Measurements from ENCODE around the gene B4GALNT4. TPM values are rescaled to one million over a fixed set of nuclear protein-coding genes. Genes with fewer than 3 reads are reported as not detected.
"Not testable (repeated sequence)": the region's sequence is repeated elsewhere in the genome, so short reads cannot be mapped to it uniquely, and the experiment has no call there.

Gene B4GALNT4
- polyA plus RNA-seq, 1 experiment = 5.4 TPM

DNA sequence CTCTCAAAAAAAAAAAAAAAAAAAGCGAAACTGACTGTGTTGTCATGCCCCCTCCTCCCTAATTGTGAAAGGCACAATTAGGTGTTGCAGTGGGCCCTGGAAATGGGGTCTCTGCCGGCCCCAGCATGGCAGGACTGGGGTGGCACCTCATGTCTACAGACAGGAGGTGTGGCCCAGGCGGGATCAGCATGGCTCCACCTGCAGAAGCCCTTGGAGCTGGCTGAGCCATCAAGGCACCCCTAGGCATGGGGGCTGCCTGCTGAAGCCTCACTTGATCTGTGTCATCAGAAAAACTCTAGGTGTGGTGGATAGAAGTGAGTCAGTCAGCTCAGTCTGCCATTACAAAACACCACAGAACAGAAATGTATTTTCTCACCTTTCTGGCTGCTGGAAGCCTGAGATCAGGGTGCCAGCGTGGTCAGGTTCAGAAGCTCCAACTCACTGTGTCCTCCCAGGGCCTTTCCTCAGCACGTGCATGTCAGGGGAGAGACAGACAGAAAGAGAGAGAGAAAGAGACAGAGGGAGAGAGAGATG lies 10.1 kb upstream of the B4GALNT4 start:
- Histone ChIP-seq H3K36me3 (ENCODE audit: control insufficient read depth, insufficient read depth, low read length) (no peaks in the 10 kb centered on the region), H3K4me3 (ENCODE audit: low read depth, low read length) (no peak overlapping the region), H3K27me3 (ENCODE audit: control insufficient read depth, insufficient read depth, low read length) (peaks cover 5% of the 10 kb centered on the region; the same call in 1 of the 2 replicates)
- no peak for DNase-seq (ENCODE audit: low read depth)
- ChIA-PET CTCF (interaction anchor here (1.6 to 3.6 kb wide), 2 partner anchors 54 to 108 kb away, joined by 3 to 15 read pairs; no protein-coding TSS in a partner anchor), POLR2A (no interaction called here)
- TF ChIP-seq, protein P1, sequence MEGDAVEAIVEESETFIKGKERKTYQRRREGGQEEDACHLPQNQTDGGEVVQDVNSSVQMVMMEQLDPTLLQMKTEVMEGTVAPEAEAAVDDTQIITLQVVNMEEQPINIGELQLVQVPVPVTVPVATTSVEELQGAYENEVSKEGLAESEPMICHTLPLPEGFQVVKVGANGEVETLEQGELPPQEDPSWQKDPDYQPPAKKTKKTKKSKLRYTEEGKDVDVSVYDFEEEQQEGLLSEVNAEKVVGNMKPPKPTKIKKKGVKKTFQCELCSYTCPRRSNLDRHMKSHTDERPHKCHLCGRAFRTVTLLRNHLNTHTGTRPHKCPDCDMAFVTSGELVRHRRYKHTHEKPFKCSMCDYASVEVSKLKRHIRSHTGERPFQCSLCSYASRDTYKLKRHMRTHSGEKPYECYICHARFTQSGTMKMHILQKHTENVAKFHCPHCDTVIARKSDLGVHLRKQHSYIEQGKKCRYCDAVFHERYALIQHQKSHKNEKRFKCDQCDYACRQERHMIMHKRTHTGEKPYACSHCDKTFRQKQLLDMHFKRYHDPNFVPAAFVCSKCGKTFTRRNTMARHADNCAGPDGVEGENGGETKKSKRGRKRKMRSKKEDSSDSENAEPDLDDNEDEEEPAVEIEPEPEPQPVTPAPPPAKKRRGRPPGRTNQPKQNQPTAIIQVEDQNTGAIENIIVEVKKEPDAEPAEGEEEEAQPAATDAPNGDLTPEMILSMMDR (IDR thresholded peaks at IDR 0.05; ENCODE audit: insufficient read depth, low read depth, low read length) = no peak

DNA sequence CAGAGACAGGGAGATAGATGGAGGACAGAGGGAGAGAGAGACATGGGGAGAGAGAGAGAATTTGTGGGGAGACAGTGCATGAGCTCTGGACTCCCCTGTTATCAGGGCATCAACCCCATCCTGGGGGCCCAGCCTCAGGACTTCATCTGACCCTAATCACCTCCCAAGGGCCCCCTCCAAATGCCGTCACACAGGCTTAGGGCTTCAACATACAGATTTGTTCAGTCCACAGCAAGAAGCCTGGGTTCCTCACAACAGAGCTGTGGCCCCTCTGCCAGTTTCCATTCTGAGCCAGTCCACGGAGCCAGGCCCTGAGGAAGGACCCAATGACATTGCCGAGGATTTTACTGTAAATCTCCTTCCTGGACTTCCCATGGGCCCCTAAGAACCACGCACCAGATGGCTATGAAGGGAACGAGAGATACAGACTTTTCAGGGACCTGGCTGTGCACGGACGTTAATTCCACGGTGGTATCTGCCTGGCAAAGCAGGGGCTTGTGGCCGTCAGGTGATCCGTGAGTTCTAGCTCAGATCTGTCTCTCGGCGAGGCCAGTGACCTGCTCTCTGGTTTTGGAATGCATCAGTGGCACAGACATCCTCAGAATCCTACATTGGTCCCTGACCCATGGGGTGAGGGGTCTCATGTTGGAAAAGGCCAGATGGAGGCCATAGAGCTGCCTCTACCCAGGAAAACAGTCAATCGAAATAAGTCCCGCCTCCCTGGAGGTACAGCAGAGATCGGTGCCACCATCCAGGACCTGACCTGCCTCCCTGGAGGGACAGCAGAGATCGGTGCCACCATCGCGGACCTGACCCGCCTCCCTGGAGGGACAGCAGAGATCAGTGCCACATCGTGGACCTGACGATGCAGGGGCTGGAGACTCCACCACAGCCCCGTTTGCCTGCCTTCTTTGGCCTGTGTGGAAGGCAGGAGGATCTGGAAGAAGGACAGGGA lies 8.7 kb upstream of the B4GALNT4 start:
- H3K27me3 ChIP-seq (ENCODE audit: control insufficient read depth, insufficient read depth, low read length) = peaks cover 8% of the 10 kb centered on the region
- H3K4me3 ChIP-seq (ENCODE audit: low read depth, low read length) = no peak overlapping the region
- H3K36me3 ChIP-seq (ENCODE audit: control insufficient read depth, insufficient read depth, low read length) = no peaks in the 10 kb centered on the region
- DNase-seq (ENCODE audit: low read depth) = no peak
- CTCF ChIA-PET = interaction anchor here (1.6 to 5.8 kb wide), 6 partner anchors 36 to 130 kb away, joined by 3 to 41 read pairs (median 8); no protein-coding TSS in a partner anchor
- POLR2A ChIA-PET = interaction anchor here (0.7 kb wide), 1 partner anchor 164 kb away, joined by 3 read pairs; a partner anchor contains a TSS
- TF ChIP-seq, protein P1 (IDR thresholded peaks at IDR 0.05; ENCODE audit: insufficient read depth, low read depth, low read length) = no peak

- no peak for DNase-seq (ENCODE audit: low read depth)
- POLR2A ChIA-PET = interaction anchor here (0.8 kb wide), 1 partner anchor 132 kb away, joined by 19 read pairs; no protein-coding TSS in a partner anchor
- no peak overlapping the region for H3K4me3 ChIP-seq (ENCODE audit: low read depth, low read length)
- peaks cover 20% of the 10 kb centered on the region for H3K27me3 ChIP-seq (ENCODE audit: control insufficient read depth, insufficient read depth, low read length)
- TF ChIP-seq, protein P1 (IDR thresholded peaks at IDR 0.05; ENCODE audit: insufficient read depth, low read depth, low read length) = no peak
- CTCF ChIA-PET = interaction anchor here (0.6 to 5.8 kb wide), 21 partner anchors 10 to 561 kb away, joined by 3 to 57 read pairs (median 3); partner anchors contain the start of genes IFITM2, NLRP6 and PSMD13
- H3K36me3 ChIP-seq (ENCODE audit: control insufficient read depth, insufficient read depth, low read length) = no peaks in the 10 kb centered on the region
Observed at GRCh38 chr11:362642-363442, 6.5 kb upstream of the B4GALNT4 start.

DNA sequence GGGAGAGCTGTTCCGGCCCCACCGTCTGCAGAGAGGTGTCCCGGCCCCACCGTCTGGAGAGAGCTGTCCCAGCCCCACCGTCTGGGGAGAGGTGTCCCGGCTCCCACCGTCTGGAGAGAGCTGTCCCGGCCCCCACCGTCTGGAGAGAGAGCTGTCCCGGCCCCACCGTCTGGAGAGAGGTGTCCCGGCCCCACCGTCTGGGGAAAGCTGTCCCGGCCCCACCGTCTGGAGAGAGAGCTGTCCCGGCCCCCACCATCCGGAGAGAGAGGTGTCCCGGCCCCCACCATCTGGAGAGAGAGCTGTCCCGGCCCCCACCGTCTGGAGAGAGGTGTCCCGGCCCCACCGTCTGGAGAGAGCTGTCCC lies 5.9 kb upstream of the B4GALNT4 start:
- DNase-seq (ENCODE audit: low read depth); H3K4me3 ChIP-seq (ENCODE audit: low read depth, low read length); H3K36me3 ChIP-seq (ENCODE audit: control insufficient read depth, insufficient read depth, low read length): not testable (repeated sequence)
- ChIA-PET POLR2A (interaction anchor here (0.8 kb wide), 1 partner anchor 133 kb away, joined by 19 read pairs; no protein-coding TSS in a partner anchor), CTCF (interaction anchor here (0.6 to 5.8 kb wide), 16 partner anchors 10 to 561 kb away, joined by 3 to 57 read pairs (median 4); partner anchors contain the start of genes IFITM2 and NLRP6)
- peaks cover 23% of the 10 kb centered on the region for H3K27me3 ChIP-seq (ENCODE audit: control insufficient read depth, insufficient read depth, low read length)
